Gastroesophageal sphincter (tissue), 4 donors: Measurements from ENCODE around the gene ARHGEF7. TPM values are rescaled to one million over a fixed set of nuclear protein-coding genes. Genes with fewer than 3 reads are reported as not detected.

Source experiments
- ATAC-seq: fragments of 150-250 bp; one replicate; pipeline ENCODE4 v1.9.1; 2016; ENCODE audit warnings: mild to moderate bottlenecking, moderate library complexity
- H3K27ac ChIP-seq, 4 donors: fragments of 200-600 bp; sonication (generic) in 3 of 4; 1 replicate in 3 of 4; 2 replicates in 1 of 4; pipeline ENCODE4 v1.5.1; 2016 to 2019
- H3K27me3 ChIP-seq: fragments of 200-600 bp; sonication (generic); one replicate; pipeline ENCODE4 v1.5.1; 2019
- H3K36me3 ChIP-seq, 2 donors: fragments of 200-600 bp; sonication (generic); one replicate each; pipeline ENCODE4 v1.5.1; 2019; ENCODE audit warnings: control low read depth in 1 of 2
- H3K4me1 ChIP-seq, 3 donors: fragments of 200-600 bp; sonication (generic); 1 replicate in 2 of 3; 2 replicates in 1 of 3; pipeline ENCODE4 v1.5.1; 2016 to 2019; ENCODE audit warnings: control low read depth in 2 of 3
- H3K4me3 ChIP-seq, 2 donors: fragments of 200-600 bp; sonication (generic); one replicate each; pipeline ENCODE4 v1.5.1; 2019; ENCODE audit warnings: mild to moderate bottlenecking in 1 of 2, moderate library complexity in 1 of 2
- H3K9me3 ChIP-seq, 3 donors: fragments of 200-600 bp; sonication (generic); one replicate each; pipeline ENCODE4 v1.5.1; 2017 to 2019; ENCODE audit warnings: control low read depth in 2 of 3
- EP300 ChIP-seq: sonication (generic); formaldehyde crosslinking; IDR thresholded peaks from one replicate; pipeline ENCODE4 v1.6.1; 2017; ENCODE audit warnings: antibody characterized with exemption, mild to moderate bottlenecking
- POLR2A ChIP-seq, 2 donors: fragments of 450-650 bp; IDR thresholded peaks; one replicate each; pipeline ENCODE4 v1.6.1; 2017; ENCODE audit warnings: antibody characterized with exemption in 2 of 2, mild to moderate bottlenecking in 2 of 2, moderate library complexity in 1 of 2
- POLR2AphosphoS5 ChIP-seq: sonication (generic); formaldehyde crosslinking; IDR thresholded peaks from one replicate; pipeline ENCODE4 v1.6.1; 2017; ENCODE audit warnings: antibody characterized with exemption
- WGBS, 2 donors: methylation state at CpG; one replicate each; pipeline ENCODE4 v1.1.5; 2018; ENCODE audit warnings: low coverage in 1 of 2; 5-methylcytosine and 5-hydroxymethylcytosine counted together
- total RNA-seq, 4 donors: library from RNA; depleted of rRNA; stranded (reverse); fragments of >200 nt; gene quantifications; one replicate each; pipeline ENCODE4 v1.1.0, GENCODE V29; 2016
- TF ChIP-seq, protein P1 (sequence below), 4 experiments: fragments of 200-600 bp in 2 of 4; fragments of 450-650 bp in 2 of 4; sonication (generic) in 1 of 4; IDR thresholded peaks; one replicate each; pipeline ENCODE4 v1.5.1; 2017 to 2019; ENCODE audit warnings: antibody characterized with exemption in 4 of 4, mild to moderate bottlenecking in 2 of 4, moderate library complexity in 2 of 4

Gene ARHGEF7
- total RNA-seq, 4 donors from 2014 or later: 23.3 to 78.6 (median 47.2) TPM

DNA sequence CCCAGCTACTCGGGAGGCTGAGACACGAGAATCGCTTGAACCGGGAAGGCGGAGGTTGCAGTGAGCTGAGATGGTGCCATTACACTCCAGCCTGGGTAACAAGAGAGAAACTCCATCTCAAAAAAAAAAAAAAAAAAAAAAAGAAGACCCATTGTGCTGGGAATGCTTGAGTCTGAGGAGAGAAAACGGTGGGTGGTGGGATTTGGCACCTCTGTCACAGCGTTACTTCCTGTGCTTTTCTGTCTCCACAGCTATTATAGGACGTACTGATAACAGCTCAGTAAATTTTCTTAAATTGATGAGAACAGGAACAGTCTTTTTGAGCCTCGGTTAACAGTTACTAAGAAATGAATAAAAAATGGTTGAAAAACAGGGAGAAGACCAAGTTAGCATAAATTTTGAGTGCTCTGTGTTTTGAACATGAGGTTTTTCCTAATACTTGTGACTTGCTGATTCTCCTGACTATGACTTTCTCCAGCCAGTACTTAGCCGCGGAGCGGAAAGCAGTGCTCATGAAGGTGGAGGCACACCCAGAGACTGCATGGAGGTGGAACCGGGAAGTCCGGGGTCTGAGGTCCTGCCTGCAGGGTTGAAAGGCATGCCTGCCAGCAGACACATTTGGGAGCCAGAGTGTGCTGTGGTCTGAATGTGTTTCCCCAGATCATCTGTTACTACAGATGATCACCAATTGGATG is 150.0 kb downstream of the ARHGEF7 start:
- TF ChIP-seq POLR2AphosphoS5 (no peak), POLR2A (IDR thresholded peaks at IDR 0.05) (no peak)
- Histone ChIP-seq H3K27me3 (no peaks in the 10 kb centered on the region), H3K36me3 (peaks cover 0 to 61% of the 10 kb centered on the region in 2 donors), H3K4me1 (peaks cover 0 to 10% (median 0%) of the 10 kb centered on the region in 3 donors), H3K9me3 (no peaks in the 10 kb centered on the region), H3K4me3 (no peak overlapping the region), H3K27ac (no peak overlapping the region)
- ATAC-seq: no peak
- 85 to 93% methylated on average over 5 to 12 of the region's 14 CpGs for WGBS, 2 donors

DNA sequence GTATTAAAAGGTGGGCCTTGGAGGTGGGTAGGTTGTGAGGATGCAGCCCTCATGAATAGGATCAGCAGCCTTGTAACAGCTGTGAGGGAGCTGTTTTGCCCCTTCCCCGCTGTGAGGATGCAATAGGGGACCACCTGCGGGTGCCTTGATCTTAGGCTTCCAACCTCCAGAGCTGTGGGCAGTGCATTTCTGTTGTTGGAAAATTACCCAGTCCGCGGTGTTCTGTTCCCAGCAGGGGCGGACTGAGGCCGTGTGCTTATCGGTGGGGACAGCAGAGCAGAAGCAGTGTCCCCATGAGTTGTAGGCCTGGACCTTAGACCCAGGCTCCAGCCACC is 150.6 kb downstream of the ARHGEF7 start:
- Histone ChIP-seq H3K36me3 (peaks cover 0 to 62% of the 10 kb centered on the region in 2 donors), H3K27ac (no peak overlapping the region)

DNA sequence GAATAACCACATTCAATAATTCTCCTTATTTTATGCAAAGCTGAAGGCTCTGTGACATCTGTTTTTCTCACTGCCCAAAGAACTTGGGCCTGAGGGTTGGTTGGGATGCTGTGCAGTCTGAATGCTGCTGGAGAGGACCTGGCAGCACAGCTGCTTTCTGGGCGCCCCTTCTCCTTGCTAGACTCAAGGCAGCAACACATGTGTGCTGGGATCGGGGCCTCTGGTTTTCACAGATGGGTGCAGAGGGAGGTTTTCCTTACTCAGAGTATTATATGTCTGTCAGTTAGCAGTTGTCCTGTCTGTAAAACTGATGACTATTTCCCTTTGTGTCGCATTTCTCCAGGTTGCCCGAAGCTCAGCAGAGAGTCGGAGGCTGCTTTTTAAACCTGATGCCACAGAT is 152.1 kb downstream of the ARHGEF7 start:
- H3K4me3 ChIP-seq: no peak overlapping the region
- no peak for ATAC-seq
- 81% methylated on average over 3 of the region's 5 CpGs; no CpG with 5 or more reads in 1 of the 2 donors for WGBS, 2 donors
- H3K36me3 ChIP-seq: peaks cover 0 to 74% of the 10 kb centered on the region in 2 donors
- H3K27me3 ChIP-seq: no peaks in the 10 kb centered on the region
- no peak overlapping the region for H3K27ac ChIP-seq
- peaks cover 0 to 16% (median 0%) of the 10 kb centered on the region in 3 donors for H3K4me1 ChIP-seq
- H3K9me3 ChIP-seq: no peaks in the 10 kb centered on the region
- TF ChIP-seq POLR2AphosphoS5 (no peak), POLR2A (IDR thresholded peaks at IDR 0.05) (no peak), EP300 (no peak)
- TF ChIP-seq, protein P1, sequence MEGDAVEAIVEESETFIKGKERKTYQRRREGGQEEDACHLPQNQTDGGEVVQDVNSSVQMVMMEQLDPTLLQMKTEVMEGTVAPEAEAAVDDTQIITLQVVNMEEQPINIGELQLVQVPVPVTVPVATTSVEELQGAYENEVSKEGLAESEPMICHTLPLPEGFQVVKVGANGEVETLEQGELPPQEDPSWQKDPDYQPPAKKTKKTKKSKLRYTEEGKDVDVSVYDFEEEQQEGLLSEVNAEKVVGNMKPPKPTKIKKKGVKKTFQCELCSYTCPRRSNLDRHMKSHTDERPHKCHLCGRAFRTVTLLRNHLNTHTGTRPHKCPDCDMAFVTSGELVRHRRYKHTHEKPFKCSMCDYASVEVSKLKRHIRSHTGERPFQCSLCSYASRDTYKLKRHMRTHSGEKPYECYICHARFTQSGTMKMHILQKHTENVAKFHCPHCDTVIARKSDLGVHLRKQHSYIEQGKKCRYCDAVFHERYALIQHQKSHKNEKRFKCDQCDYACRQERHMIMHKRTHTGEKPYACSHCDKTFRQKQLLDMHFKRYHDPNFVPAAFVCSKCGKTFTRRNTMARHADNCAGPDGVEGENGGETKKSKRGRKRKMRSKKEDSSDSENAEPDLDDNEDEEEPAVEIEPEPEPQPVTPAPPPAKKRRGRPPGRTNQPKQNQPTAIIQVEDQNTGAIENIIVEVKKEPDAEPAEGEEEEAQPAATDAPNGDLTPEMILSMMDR (IDR thresholded peaks at IDR 0.05): no peak

More for the DNA sequence above, 150.6 kb downstream of the ARHGEF7 start:
- no peak overlapping the region for H3K4me3 ChIP-seq
- TF ChIP-seq POLR2AphosphoS5 (no peak), EP300 (no peak), POLR2A (IDR thresholded peaks at IDR 0.05) (no peak)
- TF ChIP-seq, protein P1 (IDR thresholded peaks at IDR 0.05): no peak
- ATAC-seq: no peak
- no peaks in the 10 kb centered on the region for H3K27me3 ChIP-seq
- WGBS, 2 donors: 68 to 94% methylated on average over 2 to 4 of the region's 7 CpGs
- peaks cover 0 to 11% (median 0%) of the 10 kb centered on the region in 3 donors for H3K4me1 ChIP-seq
- no peaks in the 10 kb centered on the region for H3K9me3 ChIP-seq

DNA sequence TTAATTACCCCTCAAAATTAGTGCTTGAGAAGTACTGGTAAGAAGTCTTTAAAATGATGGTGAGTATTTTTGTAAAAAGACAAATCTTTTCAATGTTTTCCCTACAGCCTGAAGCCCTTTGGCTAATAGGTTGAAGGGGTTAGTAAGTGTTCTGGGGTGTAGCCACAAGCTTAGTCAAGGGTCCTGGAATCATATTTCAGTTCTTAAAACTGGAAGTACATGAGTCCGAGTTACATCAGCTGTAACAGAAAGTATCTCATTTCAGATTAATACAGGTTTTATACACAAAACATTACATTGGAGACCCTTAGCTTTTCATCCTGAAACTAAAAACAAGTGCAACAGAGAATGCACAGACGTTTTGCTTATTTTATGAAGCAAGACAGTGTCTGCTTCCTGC is 152.7 kb downstream of the ARHGEF7 start:
- TF ChIP-seq EP300 (no peak), POLR2A (IDR thresholded peaks at IDR 0.05) (no peak), POLR2AphosphoS5 (no peak)
- TF ChIP-seq, protein P1 (IDR thresholded peaks at IDR 0.05): no peak
- Histone ChIP-seq H3K27me3 (no peaks in the 10 kb centered on the region), H3K9me3 (no peaks in the 10 kb centered on the region), H3K4me1 (peaks cover 0 to 22% (median 0%) of the 10 kb centered on the region in 3 donors), H3K36me3 (peaks cover 0 to 75% of the 10 kb centered on the region in 2 donors), H3K4me3 (no peak overlapping the region), H3K27ac (no peak overlapping the region)
- ATAC-seq: no peak
- WGBS, 2 donors: 34 to 67% methylated on average over 2 of the region's 2 CpGs

DNA sequence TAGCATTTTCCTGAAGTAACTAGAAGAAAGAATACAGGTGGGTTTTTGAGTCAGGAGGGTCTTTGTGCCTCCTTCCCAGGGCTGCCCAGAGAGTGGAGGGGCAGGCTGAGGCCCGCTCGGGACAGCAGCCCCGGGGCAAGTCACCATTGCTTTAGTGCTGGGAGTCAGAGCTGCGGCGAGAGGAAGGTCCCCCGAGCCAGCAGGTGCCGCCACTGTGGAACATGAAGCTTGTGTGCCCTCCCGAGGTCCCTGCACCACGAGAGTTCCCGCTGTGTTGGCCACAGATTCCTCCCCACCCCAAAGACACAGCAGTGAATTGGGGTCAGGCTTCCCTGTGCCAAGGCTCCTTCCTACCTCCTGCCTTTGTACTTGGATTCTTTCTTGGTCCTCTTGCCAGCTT is 154.4 kb downstream of the ARHGEF7 start:
- H3K36me3 ChIP-seq: peaks cover 0 to 84% of the 10 kb centered on the region in 2 donors
- 81 to 93% methylated on average over 3 of the region's 10 CpGs for WGBS, 2 donors
- H3K4me1 ChIP-seq: peaks cover 0 to 22% (median 0%) of the 10 kb centered on the region in 3 donors
- TF ChIP-seq POLR2AphosphoS5 (no peak), POLR2A (IDR thresholded peaks at IDR 0.05) (no peak), EP300 (no peak)
- TF ChIP-seq, protein P1 (IDR thresholded peaks at IDR 0.05): no peak
- no peak overlapping the region for H3K27ac ChIP-seq
- H3K4me3 ChIP-seq: no peak overlapping the region
- no peaks in the 10 kb centered on the region for H3K27me3 ChIP-seq
- H3K9me3 ChIP-seq: no peaks in the 10 kb centered on the region
- ATAC-seq: no peak
